GM12873 (cell line): ENCODE data around the gene NPAS2.

ENCODE experiments used
- CTCF ChIP-seq: IDR thresholded peaks from 2 replicates; pipeline ENCODE4 v1.5.1; 2012; ENCODE audit warnings: low read depth, mild to moderate bottlenecking, moderate library complexity, low read length, control low read depth; ENCODE audit not compliant: insufficient read depth; ENCODE audit errors: missing control alignments

Gene NPAS2

DNA sequence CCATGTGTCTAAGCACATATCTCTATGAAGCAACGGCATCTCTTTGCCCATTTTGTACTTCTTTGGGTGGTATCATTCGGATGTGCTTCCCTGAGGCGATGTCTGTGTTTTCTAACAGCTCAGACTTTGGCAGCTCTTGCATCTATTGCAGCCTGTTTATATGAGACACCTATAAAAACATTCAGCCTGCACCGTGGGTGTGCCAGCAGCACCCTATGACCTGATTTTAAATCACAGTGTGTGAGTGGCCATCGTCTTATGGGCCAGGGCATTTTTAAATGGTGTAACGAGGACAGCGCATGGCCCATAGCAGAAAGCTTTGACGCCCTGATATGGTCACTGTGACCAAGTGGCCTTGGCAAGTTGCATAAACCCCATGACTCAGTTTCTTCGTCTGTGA, 12.9 kb downstream of the NPAS2 start:
- TF ChIP-seq CTCF, result no peak

GRCh38 chr2:100833331-100833730, 13.4 kb downstream of the NPAS2 start:
- TF ChIP-seq CTCF, result no peak

GRCh38 chr2:100834221-100834620, 14.3 kb downstream of the NPAS2 start:
- TF ChIP-seq CTCF, result no peak

DNA sequence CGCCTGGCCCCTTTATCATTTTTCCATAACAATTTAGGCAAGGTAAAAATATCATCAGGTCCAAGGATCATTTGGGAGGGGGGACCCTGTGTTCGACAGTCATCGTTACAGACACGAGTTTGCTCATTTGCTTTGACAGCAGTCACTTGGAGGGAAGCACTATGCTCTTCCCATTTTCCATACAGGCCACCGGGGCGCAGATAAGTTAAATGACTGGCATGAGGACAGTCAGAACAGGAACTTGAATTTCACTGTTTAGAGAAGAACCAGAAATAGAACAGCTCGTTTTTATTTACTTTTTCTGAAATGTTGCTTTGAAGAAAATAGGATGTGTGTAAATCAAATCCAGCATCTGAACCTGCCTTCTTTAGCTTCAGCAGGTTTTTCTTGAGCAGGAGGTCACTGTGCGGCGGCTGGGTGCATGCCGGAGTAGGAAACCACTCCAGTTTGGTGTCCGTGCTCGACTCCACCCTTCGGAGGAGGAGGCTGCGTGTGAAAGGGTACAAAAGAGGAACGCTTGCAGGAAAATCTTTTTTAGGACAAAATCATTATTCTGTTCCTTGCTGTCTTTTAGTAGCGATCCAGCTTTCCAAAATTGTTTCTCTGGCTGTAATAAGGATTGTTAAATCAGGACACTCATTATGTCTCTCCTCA, 15.2 kb downstream of the NPAS2 start:
- no peak for TF ChIP-seq CTCF

DNA sequence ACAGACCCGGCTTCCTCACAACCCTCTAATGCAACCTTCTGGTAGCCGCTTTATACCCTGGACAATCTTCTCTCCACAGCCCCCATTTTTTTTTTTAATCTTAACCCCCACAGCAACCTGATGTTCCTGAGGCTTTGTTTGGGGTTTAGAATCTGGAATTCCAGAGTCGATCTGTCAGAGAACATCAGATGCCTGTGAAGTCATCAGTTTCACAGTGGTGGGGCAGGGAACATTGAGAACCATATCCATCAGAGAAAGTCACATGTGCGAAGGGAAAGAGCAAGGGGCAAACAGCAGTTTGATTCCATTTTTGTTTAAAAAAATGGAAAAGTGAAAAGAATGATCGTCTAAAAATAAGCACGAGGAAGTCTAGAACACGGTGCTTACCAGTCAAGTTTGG, 20.6 kb downstream of the NPAS2 start:
- no peak for TF ChIP-seq CTCF

- TF ChIP-seq CTCF, result no peak
These were observed 22.4 kb downstream of the NPAS2 start for GRCh38 chr2:100842241-100842922.

DNA sequence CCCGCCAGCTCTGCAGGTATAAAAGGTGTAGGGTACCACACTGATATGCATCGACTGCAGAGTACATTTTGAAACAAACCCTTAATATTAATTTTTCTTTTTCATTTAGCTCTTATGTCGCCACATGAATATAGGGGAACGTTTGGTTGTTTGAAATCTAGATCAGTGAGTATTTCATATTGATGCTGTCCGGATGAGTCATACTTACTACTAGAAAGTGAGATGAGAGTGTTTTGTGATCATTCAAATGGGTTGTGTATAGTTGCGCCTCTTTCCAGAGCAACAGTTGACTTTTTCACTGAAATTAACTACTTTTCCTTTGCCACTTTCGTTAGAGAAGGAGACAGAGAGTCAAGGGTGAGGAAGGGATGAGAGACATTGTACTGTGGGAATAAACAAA, 24.6 kb downstream of the NPAS2 start:
- no peak for TF ChIP-seq CTCF
